DOHH2 (cell line): Measurements from ENCODE around the gene CRACR2A.

Source experiments
- EZH2phosphoT487 ChIP-seq: fragments of 200-600 bp; sonication (generic); IDR thresholded peaks from 2 replicates; pipeline ENCODE4 v1.6.1; 2017; ENCODE audit warnings: borderline replicate concordance, mild to moderate bottlenecking, antibody characterized with exemption, low read length, moderate library complexity, mixed read lengths
- TF ChIP-seq, protein P1 (sequence below): fragments of 200-600 bp; sonication (generic); IDR thresholded peaks from one replicate; pipeline ENCODE4 v1.5.1; 2014; ENCODE audit warnings: antibody characterized with exemption, mild to moderate bottlenecking, low read depth, low read length; ENCODE audit not compliant: poor library complexity, severe bottlenecking

GRCh38 chr12:3606128-3606527, 146.8 kb downstream of the CRACR2A start:
- TF ChIP-seq, protein P1, sequence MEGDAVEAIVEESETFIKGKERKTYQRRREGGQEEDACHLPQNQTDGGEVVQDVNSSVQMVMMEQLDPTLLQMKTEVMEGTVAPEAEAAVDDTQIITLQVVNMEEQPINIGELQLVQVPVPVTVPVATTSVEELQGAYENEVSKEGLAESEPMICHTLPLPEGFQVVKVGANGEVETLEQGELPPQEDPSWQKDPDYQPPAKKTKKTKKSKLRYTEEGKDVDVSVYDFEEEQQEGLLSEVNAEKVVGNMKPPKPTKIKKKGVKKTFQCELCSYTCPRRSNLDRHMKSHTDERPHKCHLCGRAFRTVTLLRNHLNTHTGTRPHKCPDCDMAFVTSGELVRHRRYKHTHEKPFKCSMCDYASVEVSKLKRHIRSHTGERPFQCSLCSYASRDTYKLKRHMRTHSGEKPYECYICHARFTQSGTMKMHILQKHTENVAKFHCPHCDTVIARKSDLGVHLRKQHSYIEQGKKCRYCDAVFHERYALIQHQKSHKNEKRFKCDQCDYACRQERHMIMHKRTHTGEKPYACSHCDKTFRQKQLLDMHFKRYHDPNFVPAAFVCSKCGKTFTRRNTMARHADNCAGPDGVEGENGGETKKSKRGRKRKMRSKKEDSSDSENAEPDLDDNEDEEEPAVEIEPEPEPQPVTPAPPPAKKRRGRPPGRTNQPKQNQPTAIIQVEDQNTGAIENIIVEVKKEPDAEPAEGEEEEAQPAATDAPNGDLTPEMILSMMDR, result no peak
- no peak for TF ChIP-seq EZH2phosphoT487
